Sigmoid colon (tissue), 4 donors: Measurements from ENCODE around the gene RSPH9.

ENCODE experiments used
- CTCF ChIP-seq, 4 experiments: fragments of 450-650 bp in 3 of 4; fragments of 200-600 bp in 1 of 4; IDR thresholded peaks; one replicate each; pipeline ENCODE4 v1.5.1; 2016 to 2019; ENCODE audit warnings: antibody characterized with exemption in 4 of 4, mild to moderate bottlenecking in 3 of 4, moderate library complexity in 2 of 4
- EP300 ChIP-seq, 4 donors: sonication (generic); formaldehyde crosslinking; IDR thresholded peaks; one replicate each; pipeline ENCODE4 v1.6.1; 2017; ENCODE audit warnings: antibody characterized with exemption in 4 of 4
- POLR2A ChIP-seq, 2 donors: fragments of 450-650 bp; IDR thresholded peaks; one replicate each; pipeline ENCODE4 v1.6.1; 2016; ENCODE audit warnings: antibody characterized with exemption in 2 of 2, mild to moderate bottlenecking in 2 of 2, moderate library complexity in 2 of 2
- POLR2AphosphoS5 ChIP-seq, 4 donors: sonication (generic); formaldehyde crosslinking; IDR thresholded peaks; one replicate each; pipeline ENCODE4 v1.6.1; 2017; ENCODE audit warnings: antibody characterized with exemption in 4 of 4

- TF ChIP-seq CTCF (IDR thresholded peaks at IDR 0.05) (no peak), EP300 (IDR thresholded peaks at IDR 0.05) (no peak), POLR2A (IDR thresholded peaks at IDR 0.05) (no peak), POLR2AphosphoS5 (IDR thresholded peaks at IDR 0.05) (no peak)
These were observed 71.3 kb downstream of the RSPH9 start for GRCh38 chr6:43716099-43716498.
